DMS114 treated with DMSO at 0.1 percent for 48 hours (cell line): Measurements from ENCODE around the gene MIDN.

ENCODE experiments used
- DNase-seq: peaks from one replicate; lab custom pipeline; 2025; ENCODE audit not compliant: unreplicated experiment; lab: John Stamatoyannopoulos, UW

The MIDN gene

DNA sequence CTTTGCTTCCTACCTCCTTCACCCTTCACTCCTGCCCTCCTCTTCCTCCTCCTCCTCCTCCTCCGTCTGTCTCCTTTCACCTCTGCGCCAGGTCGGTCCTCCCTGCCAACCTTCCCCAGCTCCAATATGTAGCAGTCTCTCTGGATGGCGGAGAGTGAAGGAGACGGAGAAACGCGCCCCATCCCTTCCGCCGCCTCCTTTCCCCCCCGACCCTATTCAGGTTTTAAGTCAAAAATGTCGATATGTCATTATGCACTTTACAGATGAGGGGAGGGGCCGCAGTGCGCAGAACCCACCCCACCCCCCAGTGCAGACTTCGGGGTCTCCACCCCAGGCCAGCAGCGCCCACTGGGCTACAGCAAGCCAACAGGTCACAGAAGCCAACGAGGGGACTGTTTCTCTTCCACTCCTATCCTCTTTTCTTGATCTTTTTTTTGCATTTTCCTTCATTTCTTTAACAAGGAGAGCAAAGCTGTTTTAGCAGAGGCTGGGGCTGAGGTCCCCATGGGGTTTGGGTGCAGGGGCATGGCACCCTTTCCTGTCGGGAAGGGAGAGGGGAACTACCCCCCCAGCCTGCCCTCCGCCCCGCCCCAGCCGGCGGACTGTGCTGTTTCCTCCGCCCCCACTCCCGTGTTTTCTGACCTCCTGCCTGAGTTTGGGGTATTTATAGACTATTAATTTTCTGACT lies 9.2 kb downstream of the MIDN start:
- DNase-seq = no peak

- DNase-seq = no peak
Observed at GRCh38 chr19:1258163-1258492, 9.7 kb downstream of the MIDN start.

DNA sequence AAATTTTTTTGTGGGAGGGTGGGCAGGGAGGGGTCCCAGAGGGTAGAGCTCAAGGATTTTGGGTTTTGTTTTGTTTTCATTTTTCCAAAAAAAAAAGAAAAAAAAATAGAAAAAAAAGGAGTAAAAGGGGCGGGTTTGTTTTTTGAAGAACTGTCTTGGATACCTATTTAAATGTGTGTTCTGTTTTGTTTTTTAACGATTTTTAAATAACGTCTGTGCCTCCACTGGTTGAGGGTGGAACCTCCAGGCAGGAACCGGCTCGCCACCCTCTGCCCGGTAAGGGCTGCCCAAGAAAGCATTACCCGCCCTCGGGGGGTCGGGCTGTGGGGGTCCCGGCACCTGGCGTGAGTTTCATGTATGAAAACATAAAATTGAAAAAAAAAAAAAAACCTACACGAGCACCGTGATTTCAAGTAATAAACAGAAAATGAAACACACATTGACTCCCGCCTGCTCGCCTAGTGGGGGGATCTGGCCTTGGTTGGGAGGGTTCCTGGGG lies 10.4 kb downstream of the MIDN start:
- DNase-seq = no peak

GRCh38 chr19:1259206-1259875 lies 11.0 kb downstream of the MIDN start:
- DNase-seq = no peak

DNA sequence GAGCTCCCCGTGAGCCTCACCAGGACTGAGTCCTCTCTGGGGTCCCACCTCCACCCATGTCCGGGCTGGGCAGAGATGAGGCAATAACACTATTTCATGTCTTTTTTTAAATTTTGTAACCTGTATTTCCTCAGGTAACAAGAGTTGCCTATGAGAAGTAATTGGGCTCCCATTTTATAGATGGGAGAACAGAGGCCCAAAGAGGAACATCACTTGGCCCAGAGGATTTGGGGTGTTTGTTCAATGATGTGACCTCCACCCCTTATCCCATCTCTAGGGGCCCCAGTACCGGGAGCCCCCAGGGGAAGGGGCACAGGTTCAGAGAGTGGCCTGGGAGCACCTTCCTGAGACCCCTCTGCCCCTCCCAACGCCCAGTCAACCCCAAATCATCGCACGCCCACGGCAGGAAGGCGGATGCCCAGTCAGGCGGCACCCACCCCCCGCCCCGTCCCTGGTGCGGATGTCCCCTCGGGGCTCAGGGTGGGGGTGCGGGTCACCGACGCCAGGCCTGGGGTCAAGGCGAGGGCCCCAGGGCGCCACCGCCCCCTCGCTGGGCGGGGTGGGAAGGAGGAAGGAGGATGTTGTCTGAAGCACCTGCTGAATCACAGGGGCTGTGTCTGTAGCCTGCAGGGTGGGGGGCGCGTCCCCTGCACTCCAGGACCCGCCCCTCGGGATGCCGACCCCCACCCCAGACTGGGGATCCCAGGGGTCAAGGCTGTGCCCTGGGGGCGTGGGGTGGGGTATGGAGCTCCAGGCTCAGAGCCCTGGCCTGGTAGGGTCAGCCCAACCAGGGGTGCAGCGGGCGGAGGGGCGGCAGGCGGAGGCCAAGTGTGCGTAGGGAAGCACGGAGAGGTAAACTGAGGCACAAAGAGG lies 11.7 kb downstream of the MIDN start:
- DNase-seq = no peak

GRCh38 chr19:1260749-1261537 lies 12.6 kb downstream of the MIDN start:
- peak; percentile 82 for DNase-seq

GRCh38 chr19:1261538-1261797 lies 13.1 kb downstream of the MIDN start:
- DNase-seq = no peak

DNA sequence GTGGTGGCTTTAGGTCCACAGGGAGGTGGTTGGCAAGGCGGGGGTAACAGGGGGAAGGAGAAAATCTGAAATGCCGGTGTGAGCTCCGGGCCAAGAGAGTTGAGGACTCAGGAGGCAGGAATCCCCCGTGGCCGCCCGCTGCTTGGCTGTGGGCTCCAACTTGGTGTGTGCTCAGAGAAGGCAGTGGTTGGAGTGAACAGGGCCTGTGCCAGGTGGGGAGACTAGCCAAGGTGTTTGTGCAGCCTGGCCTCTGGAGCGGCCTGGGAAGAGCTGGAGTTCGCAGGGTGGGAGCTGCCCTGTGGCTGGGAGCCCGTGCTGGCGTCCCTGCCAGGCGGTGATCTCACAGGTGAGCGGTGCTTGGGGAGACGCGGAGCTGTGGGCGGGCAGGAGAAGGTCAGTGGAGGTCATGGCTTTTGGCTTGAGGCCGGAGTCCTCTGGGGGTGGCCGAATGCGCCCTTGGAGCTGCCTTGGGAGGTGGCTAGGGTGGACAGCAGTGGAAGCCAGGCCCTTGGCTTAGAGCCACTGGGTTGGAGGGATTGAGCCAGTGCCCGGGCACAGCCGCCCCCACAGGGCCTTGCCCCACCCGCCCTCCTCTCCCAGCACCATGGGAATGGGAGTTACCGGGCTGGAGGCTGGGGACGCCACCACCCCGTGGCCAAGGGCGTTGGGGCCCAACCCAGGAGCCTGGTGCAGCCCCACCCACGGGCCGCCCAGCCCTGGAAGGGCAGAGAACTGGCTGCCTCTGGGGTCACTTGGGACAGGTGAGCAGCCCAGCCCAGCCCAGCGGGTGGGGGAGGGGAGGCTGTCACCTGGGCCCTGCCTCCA lies 13.6 kb downstream of the MIDN start:
- no peak for DNase-seq

- no peak for DNase-seq
Observed at GRCh38 chr19:1262623-1263123, 14.3 kb downstream of the MIDN start.

DNA sequence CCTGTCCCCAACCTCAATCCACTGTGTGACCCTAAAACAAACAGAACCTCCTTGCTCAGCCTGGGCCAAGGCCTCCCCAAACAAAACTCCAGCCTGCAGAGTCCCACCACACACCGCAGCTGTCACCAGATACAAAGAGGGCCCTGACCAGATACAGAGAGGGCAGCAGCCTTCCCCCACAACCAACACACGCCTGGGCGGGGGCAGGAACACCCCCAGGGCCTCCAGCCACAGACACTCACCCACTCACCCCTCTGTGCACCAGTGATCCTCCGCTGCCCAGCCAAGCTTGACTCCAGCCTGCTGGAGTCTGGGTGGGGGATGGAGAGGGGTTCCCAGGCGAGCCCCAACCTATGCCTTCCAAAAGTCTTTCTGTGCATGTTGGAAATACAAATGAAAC lies 14.8 kb downstream of the MIDN start:
- no peak for DNase-seq

GRCh38 chr19:1264801-1265614 lies 16.6 kb downstream of the MIDN start:
- no peak for DNase-seq

- DNase-seq = no peak
Observed at GRCh38 chr19:1265615-1266128, 17.3 kb downstream of the MIDN start.

DNA sequence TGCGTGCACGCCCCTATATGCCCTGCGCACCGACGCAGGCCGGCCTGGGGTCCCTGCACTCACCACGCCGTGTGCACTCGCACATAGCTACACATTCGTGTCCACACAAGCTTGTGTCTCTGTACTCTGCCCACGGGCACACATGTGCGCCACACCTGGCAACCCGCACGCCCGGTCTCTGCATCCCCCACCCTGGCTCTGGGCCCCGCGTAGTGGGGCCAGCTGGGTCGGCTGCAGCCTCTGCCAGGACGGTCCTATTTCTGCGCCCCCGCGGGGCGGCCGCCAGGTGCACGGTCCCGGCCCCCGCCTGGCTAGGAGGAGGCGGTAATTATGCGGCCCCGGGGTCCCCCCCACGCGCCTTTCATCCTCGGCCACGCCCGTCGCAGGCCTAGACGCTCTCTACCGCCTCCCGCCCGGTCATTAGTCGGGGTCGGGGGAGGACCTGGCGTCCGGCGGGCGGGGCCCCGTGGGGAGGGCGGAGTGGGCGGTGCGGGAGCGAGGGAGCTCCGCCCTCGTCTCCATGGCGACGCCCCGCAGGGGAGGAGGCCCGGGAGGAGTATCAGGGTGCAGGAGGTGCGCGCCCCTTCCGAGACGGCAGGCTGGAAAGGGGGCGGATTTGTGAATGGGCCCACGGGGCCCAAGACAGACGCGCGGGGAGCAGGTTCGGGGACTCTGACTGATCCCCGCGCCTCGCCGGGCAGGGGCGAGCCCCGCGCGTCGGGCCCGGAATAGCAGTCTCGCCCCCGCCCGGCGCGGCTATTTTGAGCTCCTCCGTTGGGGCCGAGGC lies 17.9 kb downstream of the MIDN start:
- DNase-seq = no peak

- DNase-seq = no peak
Observed at GRCh38 chr19:1266916-1267476, 18.6 kb downstream of the MIDN start.

DNA sequence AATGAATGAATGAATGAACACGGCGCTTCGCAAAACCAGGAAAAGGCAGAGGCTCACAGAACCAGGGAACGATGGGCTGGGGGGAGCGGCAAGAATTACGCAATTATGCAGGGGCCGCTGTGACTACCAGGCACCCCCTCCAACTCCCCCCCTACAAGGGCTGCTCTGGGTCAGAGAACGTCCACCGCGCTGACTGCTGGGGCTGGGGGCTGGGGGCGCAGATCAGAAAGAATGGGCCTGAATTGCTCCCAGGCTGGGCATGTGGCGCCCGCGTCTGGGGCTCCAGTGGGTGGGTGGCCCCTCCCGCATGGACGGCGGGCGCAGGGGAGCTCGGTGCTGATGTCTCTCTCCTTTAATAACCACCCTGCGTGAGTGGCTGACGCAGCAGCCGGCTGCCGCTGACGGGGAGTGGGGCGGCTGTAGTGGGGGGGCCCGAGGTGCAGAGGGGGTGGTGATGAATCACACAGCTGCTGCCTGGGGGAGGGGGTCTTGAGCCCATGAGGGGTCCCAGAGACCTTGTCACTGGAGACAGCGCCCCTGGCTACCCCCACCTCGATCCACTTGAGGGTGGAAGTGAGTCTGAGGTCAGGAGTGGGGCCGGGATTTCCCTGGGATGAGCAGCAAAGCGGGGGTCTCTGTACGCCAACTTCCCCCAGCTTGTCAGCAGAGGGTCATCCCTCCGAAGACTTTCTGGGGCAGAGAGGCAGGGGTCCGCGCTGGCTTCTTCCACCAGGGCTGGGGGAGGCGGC lies 19.3 kb downstream of the MIDN start:
- no peak for DNase-seq

- no peak for DNase-seq
Observed at GRCh38 chr19:1268226-1269064, 20.1 kb downstream of the MIDN start.
